ENCODE results near the gene TCERG1L.

GRCh38 chr10:131146790-131147189, 164.7 kb downstream of the TCERG1L start:
- TF ChIP-seq GATA2 (IDR thresholded peaks at IDR 0.05; ENCODE audit: low read depth, low read length) = no peak
- TF ChIP-seq GATA3 (IDR thresholded peaks at IDR 0.05; ENCODE audit: low read depth, low read length) = no peak
